Thyroid gland (tissue), 4 donors: ENCODE data around the gene TMEM50A.
"Not testable (repeated sequence)": the region's sequence is repeated elsewhere in the genome, so short reads cannot be mapped to it uniquely, and the experiment has no call there.

Experiments used
- POLR2A ChIP-seq, 2 donors: fragments of 450-650 bp; IDR thresholded peaks; one replicate each; pipeline ENCODE4 v1.6.1; 2017; ENCODE audit warnings: antibody characterized with exemption in 2 of 2, mild to moderate bottlenecking in 2 of 2, moderate library complexity in 1 of 2
- TF ChIP-seq, protein P1 (sequence below), 6 experiments: fragments of 200-600 bp in 3 of 6; fragments of 450-650 bp in 3 of 6; sonication (generic) in 3 of 6; IDR thresholded peaks; one replicate each; pipeline ENCODE4 v1.5.1; 2016 to 2019; ENCODE audit warnings: antibody characterized with exemption in 6 of 6, mild to moderate bottlenecking in 2 of 6, inconsistent platforms in 1 of 6, moderate library complexity in 1 of 6

DNA sequence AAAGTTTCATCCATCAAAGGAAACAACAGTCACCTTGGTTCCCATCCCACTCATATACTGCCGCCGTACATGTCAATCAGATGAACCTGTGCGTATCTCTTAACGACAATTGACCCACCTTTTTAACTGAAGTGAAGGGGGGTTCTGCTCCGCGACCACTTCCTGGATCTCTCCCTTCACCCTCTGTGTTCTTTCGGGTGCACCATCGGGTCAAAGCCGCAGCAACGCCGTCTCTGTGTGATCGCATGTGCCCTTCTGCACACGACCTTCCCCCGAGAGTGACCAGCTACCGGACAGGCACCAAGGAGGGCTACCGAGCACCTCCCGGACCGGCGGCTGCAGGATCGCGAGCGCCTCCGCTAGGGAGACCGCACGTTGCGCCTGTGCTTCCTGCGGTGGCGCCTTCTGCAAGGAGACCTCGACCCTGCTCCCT, 1.2 kb upstream of the TMEM50A start:
- TF ChIP-seq, protein P1, sequence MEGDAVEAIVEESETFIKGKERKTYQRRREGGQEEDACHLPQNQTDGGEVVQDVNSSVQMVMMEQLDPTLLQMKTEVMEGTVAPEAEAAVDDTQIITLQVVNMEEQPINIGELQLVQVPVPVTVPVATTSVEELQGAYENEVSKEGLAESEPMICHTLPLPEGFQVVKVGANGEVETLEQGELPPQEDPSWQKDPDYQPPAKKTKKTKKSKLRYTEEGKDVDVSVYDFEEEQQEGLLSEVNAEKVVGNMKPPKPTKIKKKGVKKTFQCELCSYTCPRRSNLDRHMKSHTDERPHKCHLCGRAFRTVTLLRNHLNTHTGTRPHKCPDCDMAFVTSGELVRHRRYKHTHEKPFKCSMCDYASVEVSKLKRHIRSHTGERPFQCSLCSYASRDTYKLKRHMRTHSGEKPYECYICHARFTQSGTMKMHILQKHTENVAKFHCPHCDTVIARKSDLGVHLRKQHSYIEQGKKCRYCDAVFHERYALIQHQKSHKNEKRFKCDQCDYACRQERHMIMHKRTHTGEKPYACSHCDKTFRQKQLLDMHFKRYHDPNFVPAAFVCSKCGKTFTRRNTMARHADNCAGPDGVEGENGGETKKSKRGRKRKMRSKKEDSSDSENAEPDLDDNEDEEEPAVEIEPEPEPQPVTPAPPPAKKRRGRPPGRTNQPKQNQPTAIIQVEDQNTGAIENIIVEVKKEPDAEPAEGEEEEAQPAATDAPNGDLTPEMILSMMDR (IDR thresholded peaks at IDR 0.05): not testable (repeated sequence)
- not testable (repeated sequence) for TF ChIP-seq POLR2A (IDR thresholded peaks at IDR 0.05)
